ENCODE data around the gene JTB.

Gene JTB

DNA sequence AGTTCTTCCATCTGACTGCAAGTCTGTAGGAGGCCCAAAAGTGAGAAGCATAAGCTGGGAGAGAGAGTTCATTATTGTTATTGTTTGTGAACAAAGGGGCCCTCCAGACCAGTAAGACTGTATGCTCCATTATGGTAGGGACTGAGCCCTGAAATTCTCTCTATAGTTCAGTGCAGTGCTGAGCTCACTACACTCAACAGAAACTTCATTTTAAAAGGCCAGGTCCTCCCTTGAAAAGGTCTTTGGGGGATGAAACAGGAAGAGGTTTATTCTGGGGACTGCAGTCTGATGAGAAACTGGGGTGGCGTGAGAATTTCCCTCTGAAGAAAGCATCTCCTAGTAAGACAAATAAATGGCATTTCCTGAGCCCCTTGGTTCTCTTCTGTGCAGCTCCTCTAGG, 49.2 kb downstream of the JTB start:
- no peak overlapping the region for H3K9ac ChIP-seq (ENCODE audit: low read length)
- H3K36me3 ChIP-seq (ENCODE audit: insufficient read depth, low read length), result peaks cover 19% of the 10 kb centered on the region
- no peak overlapping the region for H3K27ac ChIP-seq (ENCODE audit: low read depth, low read length)
- no peak overlapping the region for H3K4me3 ChIP-seq (ENCODE audit: low read depth in 1 of 2, low read length in 2 of 2)
- no peaks in the 10 kb centered on the region for H3K27me3 ChIP-seq (ENCODE audit: control insufficient read depth in 1 of 2, insufficient read depth in 2 of 2, low read length in 2 of 2)
- no peaks in the 10 kb centered on the region for H3K9me3 ChIP-seq (ENCODE audit: low read length)
- peaks cover 6% of the 10 kb centered on the region for H3K4me1 ChIP-seq (ENCODE audit: insufficient read depth, low read length)

DNA sequence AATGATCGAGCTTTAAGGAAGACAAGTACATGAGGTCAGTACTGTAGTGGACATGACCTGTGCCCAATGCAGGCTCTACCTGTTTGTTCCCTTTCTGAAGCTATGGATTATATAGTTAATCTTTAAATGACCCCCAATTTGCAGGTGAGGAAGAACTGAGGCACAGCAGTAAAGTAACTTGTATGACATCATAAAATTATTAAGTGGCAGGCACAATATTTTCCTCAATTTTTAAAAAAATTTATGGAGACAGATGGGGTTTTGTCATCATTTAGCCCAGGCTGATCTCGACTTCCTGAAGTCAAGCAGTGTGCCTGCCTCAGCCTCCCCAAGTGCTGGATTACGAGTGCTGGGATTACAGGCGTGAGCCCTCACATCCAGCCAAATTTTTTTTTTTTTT, 51.1 kb downstream of the JTB start:
- H3K27me3 ChIP-seq (ENCODE audit: control insufficient read depth in 1 of 2, insufficient read depth in 2 of 2, low read length in 2 of 2), result no peaks in the 10 kb centered on the region
- H3K4me3 ChIP-seq (ENCODE audit: low read depth in 1 of 2, low read length in 2 of 2), result no peak overlapping the region
- no peak overlapping the region for H3K27ac ChIP-seq (ENCODE audit: low read depth, low read length)
- no peaks in the 10 kb centered on the region for H3K9me3 ChIP-seq (ENCODE audit: low read length)
- H3K4me1 ChIP-seq (ENCODE audit: insufficient read depth, low read length), result peaks cover 10% of the 10 kb centered on the region
- H3K36me3 ChIP-seq (ENCODE audit: insufficient read depth, low read length), result peaks cover 10% of the 10 kb centered on the region
- no peak overlapping the region for H3K9ac ChIP-seq (ENCODE audit: low read length)
